Mesenchymal stem cell (in vitro differentiated cells and primary cell): ENCODE measurements around the gene C4A.
"Not testable (repeated sequence)": the region's sequence is repeated elsewhere in the genome, so short reads cannot be mapped to it uniquely, and the experiment has no call there.

Experiments
- DNase-seq: peaks from one replicate; pipeline ENCODE4 v3.0.0-alpha.2; 2013
- H2AFZ ChIP-seq: one replicate; pipeline ENCODE4 v1.6.1; 2013; ENCODE audit warnings: low read depth, mild to moderate bottlenecking, control low read depth, inconsistent platforms, low read length, moderate library complexity
- H2AK5ac ChIP-seq: 2 replicates; pipeline ENCODE4 v1.6.1; 2013; ENCODE audit warnings: low read length, moderate library complexity, mild to moderate bottlenecking, inconsistent platforms; ENCODE audit not compliant: severe bottlenecking
- H2BK120ac ChIP-seq: one replicate; pipeline ENCODE4 v1.6.1; 2013; ENCODE audit warnings: low read depth, mild to moderate bottlenecking, inconsistent platforms, low read length, moderate library complexity
- H2BK12ac ChIP-seq, 2 experiments: one replicate each; pipeline ENCODE4 v1.6.1; 2013; ENCODE audit warnings: inconsistent platforms in 2 of 2, low read length in 2 of 2, mild to moderate bottlenecking in 2 of 2, moderate library complexity in 2 of 2, control low read depth in 1 of 2
- H2BK15ac ChIP-seq: one replicate; pipeline ENCODE4 v1.6.1; 2013; ENCODE audit warnings: mild to moderate bottlenecking, low read depth, inconsistent platforms; ENCODE audit not compliant: poor library complexity, severe bottlenecking
- H2BK5ac ChIP-seq: 2 replicates; pipeline ENCODE4 v1.6.1; 2013; ENCODE audit warnings: low read depth, mild to moderate bottlenecking, low read length, control low read depth, inconsistent platforms; ENCODE audit not compliant: poor library complexity, severe bottlenecking
- H3K14ac ChIP-seq, 2 experiments: one replicate each; pipeline ENCODE4 v1.6.1; 2013; ENCODE audit warnings: inconsistent platforms in 2 of 2, low read length in 2 of 2, control low read depth in 1 of 2, mild to moderate bottlenecking in 1 of 2, moderate library complexity in 1 of 2
- H3K18ac ChIP-seq, 2 experiments: one replicate each; pipeline ENCODE4 v1.6.1; 2013; ENCODE audit warnings: inconsistent platforms in 2 of 2, low read length in 2 of 2, control low read depth in 1 of 2, low read depth in 1 of 2, mild to moderate bottlenecking in 1 of 2
- H3K23ac ChIP-seq, 2 experiments: one replicate each; pipeline ENCODE4 v1.6.1; 2013; ENCODE audit warnings: inconsistent platforms in 2 of 2, low read length in 2 of 2, mild to moderate bottlenecking in 2 of 2, moderate library complexity in 2 of 2, control low read depth in 1 of 2
- H3K27ac ChIP-seq: 2 replicates; pipeline ENCODE4 v1.5.1; 2013; ENCODE audit warnings: mild to moderate bottlenecking, moderate library complexity, low read length, control low read depth, inconsistent platforms; ENCODE audit not compliant: poor library complexity, severe bottlenecking
- H3K27me3 ChIP-seq, 2 experiments: 2 replicates each; pipeline versions ENCODE4 v1.6.1 to v1.7.0; 2013; ENCODE audit warnings: low read length in 2 of 2, mild to moderate bottlenecking in 2 of 2, moderate library complexity in 2 of 2, control low read depth in 1 of 2, inconsistent platforms in 1 of 2; ENCODE audit not compliant: control insufficient read depth in 1 of 2, insufficient read depth in 1 of 2
- H3K36me3 ChIP-seq, 2 experiments: 2 replicates each; pipeline versions ENCODE4 v1.6.1 to v1.7.0; 2013; ENCODE audit warnings: low read length in 2 of 2, control low read depth in 1 of 2, inconsistent platforms in 1 of 2, low read depth in 1 of 2, mild to moderate bottlenecking in 1 of 2; ENCODE audit not compliant: insufficient read depth in 2 of 2, control insufficient read depth in 1 of 2
- H3K4ac ChIP-seq, 2 experiments: one replicate each; pipeline ENCODE4 v1.6.1; 2013; ENCODE audit warnings: inconsistent platforms in 2 of 2, low read length in 2 of 2, mild to moderate bottlenecking in 2 of 2, moderate library complexity in 2 of 2, control low read depth in 1 of 2, low read depth in 1 of 2
- H3K4me1 ChIP-seq: 2 replicates; pipeline ENCODE4 v1.6.1; 2013; ENCODE audit warnings: low read depth, low read length, control low read depth; ENCODE audit not compliant: control insufficient read depth, insufficient read depth
- H3K4me2 ChIP-seq: 2 replicates; pipeline ENCODE4 v1.6.1; 2013; ENCODE audit warnings: low read length, mild to moderate bottlenecking, inconsistent platforms; ENCODE audit not compliant: poor library complexity, severe bottlenecking
- H3K4me3 ChIP-seq, 2 experiments: 2 replicates each; pipeline versions ENCODE4 v1.5.1 to v1.7.0; 2013; ENCODE audit warnings: low read length in 2 of 2, mild to moderate bottlenecking in 2 of 2, control low read depth in 1 of 2, low read depth in 1 of 2; ENCODE audit not compliant: insufficient read depth in 1 of 2
- H3K79me1 ChIP-seq: replicated peaks from 2 replicates; pipeline ENCODE4 v1.6.1; 2013; ENCODE audit warnings: mild to moderate bottlenecking, control low read depth, low read length, inconsistent platforms; ENCODE audit not compliant: poor library complexity, severe bottlenecking
- H3K9ac ChIP-seq: 2 replicates; pipeline ENCODE4 v1.7.0; 2013; ENCODE audit warnings: mild to moderate bottlenecking, low read length, moderate library complexity
- H3K9me3 ChIP-seq: 2 replicates; pipeline ENCODE4 v1.7.0; 2013; ENCODE audit warnings: mild to moderate bottlenecking, low read length; ENCODE audit not compliant: control insufficient read depth
- H4K8ac ChIP-seq: one replicate; pipeline ENCODE4 v1.6.1; 2013; ENCODE audit warnings: inconsistent platforms, mild to moderate bottlenecking, low read length, moderate library complexity
- H4K91ac ChIP-seq: one replicate; pipeline ENCODE4 v1.6.1; 2013; ENCODE audit warnings: mild to moderate bottlenecking, low read length, inconsistent platforms
- WGBS: methylation state at CpG from one replicate; pipeline ENCODE4 v1.1.7; 2013; ENCODE audit warnings: mixed read lengths; 5-methylcytosine and 5-hydroxymethylcytosine counted together

Gene C4A

DNA sequence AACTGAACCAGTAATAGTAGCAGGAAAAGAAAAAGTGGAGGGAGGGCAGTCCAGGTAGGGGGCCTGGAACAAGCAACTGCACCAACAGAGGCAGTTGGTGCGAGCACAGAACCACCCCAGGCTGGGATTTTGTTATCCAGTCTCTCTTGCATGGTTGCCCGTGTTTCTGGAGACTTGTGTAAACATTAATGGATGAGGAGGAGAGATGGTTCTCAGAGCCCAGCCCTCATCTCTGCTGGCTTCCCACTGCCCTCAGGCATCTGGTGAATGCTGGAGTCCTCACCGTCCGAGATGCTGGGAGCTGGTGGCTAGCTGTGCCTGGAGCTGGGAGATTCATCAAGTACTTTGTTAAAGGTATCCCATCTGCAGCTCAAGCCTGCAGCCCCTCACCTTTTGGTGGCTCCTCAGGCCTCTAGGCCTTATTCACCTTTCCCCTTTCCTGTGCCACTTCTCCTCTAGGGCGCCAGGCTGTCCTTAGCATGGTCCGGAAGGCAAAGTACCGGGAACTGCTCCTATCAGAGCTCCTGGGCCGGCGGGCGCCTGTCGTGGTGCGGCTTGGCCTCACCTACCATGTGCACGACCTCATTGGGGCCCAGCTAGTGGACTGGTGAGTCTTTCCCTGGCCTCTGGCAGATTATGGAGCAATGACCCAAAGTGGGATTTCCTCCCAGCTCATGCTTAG, 1.5 kb upstream of the C4A start:
- not testable (repeated sequence) for H3K4me2 ChIP-seq, H3K4me1 ChIP-seq, H3K27me3 ChIP-seq, H4K8ac ChIP-seq, H3K4me3 ChIP-seq, H3K14ac ChIP-seq, H4K91ac ChIP-seq, H3K79me1 ChIP-seq, H2BK12ac ChIP-seq, H2AK5ac ChIP-seq, H2AFZ ChIP-seq, H3K4ac ChIP-seq, H2BK120ac ChIP-seq, H2BK5ac ChIP-seq, H3K18ac ChIP-seq, H3K9ac ChIP-seq, H3K23ac ChIP-seq, H3K27ac ChIP-seq, DNase-seq, H2BK15ac ChIP-seq, H3K9me3 ChIP-seq
- 83% methylated on average over 4 of the region's 13 CpGs for WGBS
- H3K36me3 ChIP-seq, result peaks cover 15 to 19% of the 10 kb centered on the region in 2 experiments

DNA sequence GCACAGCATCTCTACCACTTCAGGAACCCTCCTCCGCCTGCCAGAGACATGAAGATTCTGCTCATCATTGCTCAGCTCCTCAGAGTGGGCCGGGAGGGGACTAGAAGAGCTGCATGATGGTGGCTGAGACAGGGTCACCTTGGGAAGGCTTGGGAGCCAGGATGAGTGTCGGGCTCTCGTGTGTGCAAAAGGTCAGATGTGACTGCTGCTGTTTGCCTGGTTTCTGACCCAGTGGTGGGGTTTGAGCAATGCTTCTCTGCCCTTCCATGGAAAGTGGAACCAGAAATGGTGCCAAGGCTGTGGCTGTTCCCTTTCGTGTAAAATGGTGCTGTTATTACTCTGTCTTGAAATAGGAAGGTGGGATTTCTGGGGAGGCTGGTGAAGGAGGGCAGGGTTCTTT, 859 bp upstream of the C4A start:
- H3K4me2 ChIP-seq, H2BK15ac ChIP-seq, H3K79me1 ChIP-seq, H2BK12ac ChIP-seq, DNase-seq, H3K4ac ChIP-seq, H3K9ac ChIP-seq, H3K23ac ChIP-seq, H4K8ac ChIP-seq, H2AFZ ChIP-seq, H2AK5ac ChIP-seq, H3K4me1 ChIP-seq, H3K18ac ChIP-seq, H3K4me3 ChIP-seq, H3K27me3 ChIP-seq, H3K9me3 ChIP-seq, H3K14ac ChIP-seq, H2BK120ac ChIP-seq, H2BK5ac ChIP-seq, H4K91ac ChIP-seq, H3K27ac ChIP-seq: not testable (repeated sequence)
- no CpG with 5 or more reads among the region's 5 CpGs for WGBS
- H3K36me3 ChIP-seq, result peaks cover 15 to 19% of the 10 kb centered on the region in 2 experiments

DNA sequence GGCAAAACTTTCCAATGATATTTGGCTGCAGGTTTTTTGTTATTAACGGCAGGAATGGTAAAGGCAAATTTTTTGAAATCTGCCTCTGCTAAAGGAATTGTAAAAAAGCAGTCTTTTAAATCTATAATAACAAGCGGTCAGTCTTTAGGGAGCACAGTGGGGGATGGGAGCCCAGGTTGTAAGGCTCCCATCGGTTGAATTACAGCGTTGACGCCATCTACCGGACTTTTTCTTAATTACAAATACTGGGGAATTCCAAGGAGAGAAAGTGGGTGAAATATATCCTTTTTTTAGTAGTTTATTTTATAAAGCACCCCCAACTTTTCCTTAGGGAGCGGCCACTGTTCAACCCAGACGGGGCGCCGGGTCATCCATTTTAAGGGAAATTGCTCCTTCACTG, 7.5 kb downstream of the C4A start:
- not testable (repeated sequence) for H3K27me3 ChIP-seq, H3K4me3 ChIP-seq, H3K23ac ChIP-seq, H3K14ac ChIP-seq, H4K91ac ChIP-seq, H3K4me2 ChIP-seq, H2BK15ac ChIP-seq, H3K9me3 ChIP-seq, H3K4ac ChIP-seq, H3K27ac ChIP-seq, H3K18ac ChIP-seq, H3K36me3 ChIP-seq, H2BK120ac ChIP-seq, H4K8ac ChIP-seq, H2AK5ac ChIP-seq, H2AFZ ChIP-seq, H2BK12ac ChIP-seq, H3K9ac ChIP-seq, H3K4me1 ChIP-seq, H2BK5ac ChIP-seq, DNase-seq, H3K79me1 ChIP-seq
- WGBS, result no CpG with 5 or more reads among the region's 10 CpGs

DNA sequence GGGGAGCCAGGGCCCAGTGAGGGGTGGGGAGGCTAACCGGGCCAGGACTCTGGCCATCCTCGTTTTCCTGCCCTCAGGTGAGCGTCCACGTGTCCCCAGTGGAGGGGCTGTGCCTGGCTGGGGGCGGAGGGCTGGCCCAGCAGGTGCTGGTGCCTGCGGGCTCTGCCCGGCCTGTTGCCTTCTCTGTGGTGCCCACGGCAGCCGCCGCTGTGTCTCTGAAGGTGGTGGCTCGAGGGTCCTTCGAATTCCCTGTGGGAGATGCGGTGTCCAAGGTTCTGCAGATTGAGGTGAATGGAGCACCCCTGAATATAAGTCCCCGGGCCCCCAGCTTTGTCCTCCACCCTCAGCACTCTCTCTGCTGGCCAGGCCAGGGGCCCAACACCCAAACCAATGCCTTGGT, 12.6 kb downstream of the C4A start:
- WGBS, result no CpG with 5 or more reads among the region's 14 CpGs
- H3K4me1 ChIP-seq, H3K23ac ChIP-seq, H3K9me3 ChIP-seq, H3K27ac ChIP-seq, H3K4me3 ChIP-seq, H3K18ac ChIP-seq, H2BK12ac ChIP-seq, H3K27me3 ChIP-seq, H3K14ac ChIP-seq, H2BK120ac ChIP-seq, H2BK15ac ChIP-seq, H3K9ac ChIP-seq, H3K36me3 ChIP-seq, H3K79me1 ChIP-seq, H2BK5ac ChIP-seq, H4K91ac ChIP-seq, H2AFZ ChIP-seq, H3K4ac ChIP-seq, H4K8ac ChIP-seq, DNase-seq, H3K4me2 ChIP-seq, H2AK5ac ChIP-seq: not testable (repeated sequence)
